Urinary bladder (tissue), 4 donors: ENCODE results near the gene TEX35. TPM values are rescaled to one million over a fixed set of nuclear protein-coding genes. Genes with fewer than 3 reads are reported as not detected.

Source experiments
- DNase-seq: peaks from one replicate; pipeline ENCODE4 v3.0.0-alpha.2; 2015; ENCODE audit errors: extremely low spot score
- H3K27ac ChIP-seq: one replicate; pipeline ENCODE4 v1.5.1; 2013; ENCODE audit warnings: low read depth, mild to moderate bottlenecking, moderate library complexity
- H3K36me3 ChIP-seq: one replicate; pipeline ENCODE4 v1.6.1; 2013; ENCODE audit warnings: mild to moderate bottlenecking, moderate library complexity; ENCODE audit not compliant: insufficient read depth
- H3K4me1 ChIP-seq: one replicate; pipeline ENCODE4 v1.6.1; 2013; ENCODE audit warnings: mild to moderate bottlenecking, moderate library complexity; ENCODE audit not compliant: insufficient read depth
- H3K4me3 ChIP-seq: one replicate; pipeline ENCODE4 v1.5.1; 2013; ENCODE audit warnings: low read depth, low read length
- WGBS: extraction: QIAGEN DNeasy Blood & Tissue Kit; methylation state at CpG from one replicate; pipeline ENCODE4 v1.1.7; 2013; 5-methylcytosine and 5-hydroxymethylcytosine counted together
- polyA plus RNA-seq: library from polyadenylated mRNA; stranded (reverse); fragments of 200-250 nt; gene quantifications from one replicate; pipeline ENCODE4 v1.2.3, GENCODE V29; 2013
- total RNA-seq: library from RNA; depleted of rRNA; stranded (reverse); fragments of >200 nt; gene quantifications from one replicate; pipeline ENCODE4 v1.2.3, GENCODE V29; 2014
- donor health status: healthy with polysubstance abuse.
- donor health status: healthy.

Gene TEX35
- total and polyA plus RNA-seq, 2 donors = 0.11 TPM; not detected in 1

GRCh38 chr1:178533121-178533946 lies 20.4 kb downstream of the TEX35 start:
- H3K4me3 ChIP-seq = no peak overlapping the region
- H3K36me3 ChIP-seq = no peaks in the 10 kb centered on the region
- no peak overlapping the region for H3K27ac ChIP-seq
- WGBS = 73% methylated on average over 9 of the region's 9 CpGs
- no peak for DNase-seq
- H3K4me1 ChIP-seq = no peaks in the 10 kb centered on the region

- no peaks in the 10 kb centered on the region for H3K36me3 ChIP-seq
- 97% methylated on average over 9 of the region's 9 CpGs for WGBS
- H3K4me3 ChIP-seq = no peak overlapping the region
- H3K4me1 ChIP-seq = no peaks in the 10 kb centered on the region
- no peak for DNase-seq
- H3K27ac ChIP-seq = no peak overlapping the region
These were observed 21.4 kb downstream of the TEX35 start for GRCh38 chr1:178534137-178534868.

DNA sequence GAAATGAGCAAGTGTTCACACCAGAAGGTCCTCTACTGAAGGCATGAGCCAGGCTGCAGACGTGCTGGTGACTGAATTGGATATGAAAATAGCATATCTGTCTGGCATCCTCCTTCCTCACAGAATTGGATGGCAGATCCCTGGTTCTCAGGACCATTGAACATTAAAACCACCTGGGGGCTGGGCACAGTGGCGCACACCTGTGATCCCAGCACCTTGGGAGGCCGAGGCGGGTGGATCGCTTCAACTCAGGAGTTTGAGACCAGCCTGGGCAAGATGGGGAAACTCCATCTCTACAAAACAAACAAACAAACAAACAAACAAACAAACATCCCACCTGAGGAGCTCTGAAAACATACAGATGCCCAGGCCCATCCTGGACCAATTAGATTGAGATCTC lies 23.4 kb downstream of the TEX35 start:
- DNase-seq = no peak
- H3K27ac ChIP-seq = no peak overlapping the region
- 96% methylated on average over 5 of the region's 5 CpGs for WGBS
- no peak overlapping the region for H3K4me3 ChIP-seq
- no peaks in the 10 kb centered on the region for H3K4me1 ChIP-seq
- H3K36me3 ChIP-seq = no peaks in the 10 kb centered on the region

DNA sequence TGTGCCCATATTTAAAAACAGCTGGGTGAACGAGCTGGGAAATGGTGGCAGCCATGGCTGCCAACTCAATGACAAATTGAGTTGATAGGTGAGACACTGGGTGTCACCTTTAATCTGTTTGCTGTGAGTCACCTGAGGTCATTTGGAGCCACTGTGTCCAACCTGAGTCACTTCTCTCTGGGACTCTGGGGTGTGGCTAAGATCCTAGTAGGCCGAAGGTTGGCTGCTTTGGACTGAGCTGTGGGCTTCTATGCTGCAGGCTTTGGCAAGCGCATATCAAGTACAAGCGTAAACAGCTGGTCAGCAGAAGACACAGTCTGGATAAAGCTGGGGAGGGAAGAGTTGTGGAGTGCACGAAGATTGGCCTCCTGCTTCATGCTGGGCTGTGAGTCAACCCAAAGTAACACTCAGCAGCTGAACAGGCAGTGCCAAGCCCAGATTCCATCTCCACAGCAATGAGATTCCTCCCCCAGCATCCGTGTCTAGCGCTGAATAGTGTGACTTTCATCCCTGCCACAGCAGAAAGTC lies 24.0 kb downstream of the TEX35 start:
- H3K4me1 ChIP-seq = no peaks in the 10 kb centered on the region
- H3K27ac ChIP-seq = peak overlapping the region; percentile 62
- no peak for DNase-seq
- H3K4me3 ChIP-seq = no peak overlapping the region
- H3K36me3 ChIP-seq = no peaks in the 10 kb centered on the region
- WGBS = 25% methylated on average over 7 of the region's 7 CpGs

GRCh38 chr1:178537382-178538090 lies 24.6 kb downstream of the TEX35 start:
- no peaks in the 10 kb centered on the region for H3K36me3 ChIP-seq
- no peak overlapping the region for H3K4me3 ChIP-seq
- H3K4me1 ChIP-seq = no peaks in the 10 kb centered on the region
- DNase-seq = no peak
- 53% methylated on average over 20 of the region's 20 CpGs for WGBS
- peak overlapping the region; percentile 62 for H3K27ac ChIP-seq

DNA sequence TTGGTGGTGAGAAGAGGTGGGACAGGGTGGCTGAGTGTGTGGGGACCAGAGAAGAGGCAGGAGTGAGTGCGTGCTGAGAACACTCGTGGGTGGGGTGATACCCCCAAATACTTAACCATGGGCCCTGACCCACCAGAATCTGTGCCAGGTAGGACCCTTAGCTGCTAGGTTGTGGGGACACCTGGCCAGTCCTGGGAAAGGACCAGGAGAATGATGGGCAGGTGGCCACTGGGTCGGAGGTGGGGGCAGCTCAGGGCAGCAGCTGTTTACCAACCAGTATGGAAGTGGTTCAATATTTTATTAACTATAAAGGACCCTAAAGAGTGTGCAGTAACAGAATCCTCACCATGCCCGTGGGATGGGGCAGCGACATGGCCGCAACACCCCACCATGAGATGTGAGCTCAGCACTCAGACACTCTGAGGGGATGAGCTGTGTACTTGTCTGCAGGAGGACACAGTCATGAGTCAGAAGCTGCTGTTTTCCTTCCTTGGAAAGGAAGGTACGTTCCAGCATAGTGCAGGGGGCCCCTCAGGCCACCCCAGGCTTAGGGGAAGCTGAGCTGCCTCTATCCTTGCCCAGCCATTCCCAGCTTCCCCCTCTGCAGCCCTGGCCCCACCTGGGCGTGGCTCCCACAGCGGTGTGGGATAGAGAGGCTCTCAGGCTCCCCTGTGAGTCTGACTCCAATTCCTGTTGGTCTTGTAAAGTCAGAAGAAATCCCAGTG lies 25.4 kb downstream of the TEX35 start:
- WGBS = 67% methylated on average over 9 of the region's 9 CpGs
- H3K27ac ChIP-seq = no peak overlapping the region
- DNase-seq = no peak
- no peaks in the 10 kb centered on the region for H3K4me1 ChIP-seq
- no peaks in the 10 kb centered on the region for H3K36me3 ChIP-seq
- H3K4me3 ChIP-seq = no peak overlapping the region

DNA sequence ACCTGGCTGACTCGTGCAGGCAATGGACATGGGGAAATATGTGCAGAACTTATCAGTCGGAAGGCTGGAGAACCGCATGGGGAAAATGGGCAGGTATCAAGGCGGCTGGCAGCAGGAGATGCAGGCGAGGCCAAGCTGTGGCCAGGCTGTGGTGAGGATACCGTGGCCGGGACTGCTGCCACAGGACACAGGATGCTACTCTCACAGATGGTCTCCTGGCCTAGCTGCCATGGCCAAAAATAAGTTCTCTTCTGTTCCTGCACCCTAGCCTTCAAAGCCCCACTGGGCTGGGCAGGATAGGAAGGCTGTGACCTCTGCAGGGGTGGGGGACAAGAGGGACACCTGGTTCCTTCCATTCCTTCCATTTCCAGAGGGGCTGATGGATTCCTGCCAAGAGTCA lies 26.4 kb downstream of the TEX35 start:
- Histone ChIP-seq H3K36me3 (no peaks in the 10 kb centered on the region), H3K4me1 (no peaks in the 10 kb centered on the region), H3K4me3 (no peak overlapping the region), H3K27ac (no peak overlapping the region)
- 85% methylated on average over 7 of the region's 7 CpGs for WGBS
- no peak for DNase-seq

DNA sequence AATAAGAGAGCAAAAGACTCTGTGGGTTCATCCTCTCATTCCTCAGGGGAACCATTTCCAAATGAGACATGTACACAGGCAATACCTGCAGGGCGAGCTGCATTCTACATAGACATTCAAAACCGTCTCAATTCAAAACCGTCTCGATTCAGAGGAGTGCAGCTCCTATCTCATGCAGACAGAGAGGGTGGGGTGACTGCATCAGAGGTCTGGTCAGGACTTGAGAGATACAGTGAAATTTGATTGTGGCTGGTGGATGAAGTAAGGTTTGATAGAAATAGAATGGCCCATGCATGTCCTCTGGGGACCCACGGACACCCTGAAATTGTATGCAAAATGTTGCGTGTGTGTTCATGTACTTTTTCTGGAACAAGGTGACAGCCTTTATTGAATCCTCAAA lies 27.3 kb downstream of the TEX35 start:
- 86% methylated on average over 6 of the region's 6 CpGs for WGBS
- H3K36me3 ChIP-seq = no peaks in the 10 kb centered on the region
- H3K4me3 ChIP-seq = no peak overlapping the region
- no peak for DNase-seq
- no peaks in the 10 kb centered on the region for H3K4me1 ChIP-seq
- H3K27ac ChIP-seq = no peak overlapping the region

DNA sequence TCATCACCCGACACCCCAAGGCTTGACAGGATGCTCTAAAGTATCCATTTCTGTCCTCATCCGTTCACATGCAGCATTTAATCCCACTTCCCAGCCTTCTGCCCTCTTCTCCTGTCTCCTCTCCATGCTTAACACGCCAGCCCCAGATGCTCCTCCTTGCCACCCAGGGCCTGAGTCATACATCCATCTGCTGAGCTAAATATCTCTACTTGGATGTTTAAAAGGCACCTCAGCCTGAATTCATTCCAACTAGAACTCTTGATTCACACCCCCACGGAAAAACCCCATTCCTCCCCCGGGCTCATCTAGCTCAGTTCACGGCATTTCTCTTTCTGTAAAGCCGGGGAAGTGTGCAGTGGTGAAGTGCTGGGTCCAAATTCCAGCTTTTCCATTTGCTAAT lies 27.7 kb downstream of the TEX35 start:
- no peaks in the 10 kb centered on the region for H3K4me1 ChIP-seq
- no peak overlapping the region for H3K4me3 ChIP-seq
- no peak overlapping the region for H3K27ac ChIP-seq
- DNase-seq = no peak
- 86% methylated on average over 7 of the region's 7 CpGs for WGBS
- no peaks in the 10 kb centered on the region for H3K36me3 ChIP-seq

GRCh38 chr1:178541379-178541778 lies 28.5 kb downstream of the TEX35 start:
- WGBS = 91% methylated on average over 5 of the region's 5 CpGs
- Histone ChIP-seq H3K27ac (no peak overlapping the region), H3K36me3 (no peaks in the 10 kb centered on the region), H3K4me1 (no peaks in the 10 kb centered on the region), H3K4me3 (no peak overlapping the region)
- no peak for DNase-seq

GRCh38 chr1:178541829-178542553 lies 29.1 kb downstream of the TEX35 start:
- 9% methylated on average over 33 of the region's 33 CpGs for WGBS
- no peaks in the 10 kb centered on the region for H3K4me1 ChIP-seq
- peak overlapping the region; percentile 71 for H3K4me3 ChIP-seq
- no peak for DNase-seq
- H3K27ac ChIP-seq = no peak overlapping the region
- no peaks in the 10 kb centered on the region for H3K36me3 ChIP-seq

DNA sequence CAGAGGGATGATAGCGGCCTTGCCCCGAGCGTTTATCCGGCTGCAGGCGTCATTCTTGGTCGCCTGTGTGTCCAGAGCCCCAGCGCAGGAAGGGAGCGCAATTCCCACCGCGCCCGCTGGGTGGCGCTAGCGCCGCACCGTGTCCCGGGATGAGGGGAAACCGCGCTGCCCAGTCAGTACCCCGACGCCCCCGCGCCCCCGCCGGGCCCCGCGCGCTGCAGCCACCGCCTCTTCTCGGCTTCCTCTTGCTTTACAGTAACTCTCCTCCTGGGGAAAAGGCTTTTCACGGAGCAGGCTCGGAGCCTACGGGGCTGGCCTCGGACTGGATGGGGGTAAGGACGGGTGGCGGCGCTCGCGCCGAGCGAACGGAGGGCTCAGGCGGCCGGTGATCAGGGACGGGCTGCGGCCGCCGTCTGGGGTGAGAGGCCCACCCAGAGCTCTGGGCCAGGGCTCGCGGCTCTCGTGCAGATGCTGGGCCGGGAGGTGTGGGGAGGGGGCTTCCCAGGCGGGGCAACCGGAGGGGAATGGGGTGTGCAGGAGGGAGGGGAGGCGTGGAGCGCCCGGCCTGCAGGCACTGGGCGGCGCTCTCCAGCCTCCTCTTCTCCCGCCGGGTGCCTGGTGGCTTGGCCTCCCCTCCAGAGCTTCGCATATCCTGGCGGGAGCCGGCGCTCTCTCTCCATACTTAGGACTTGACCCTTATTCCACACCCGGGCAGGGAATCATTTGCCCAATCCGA lies 29.8 kb downstream of the TEX35 start:
- DNase-seq = peak; percentile 39
- under 1% methylated on average over 66 of the region's 66 CpGs for WGBS
- H3K4me1 ChIP-seq = no peaks in the 10 kb centered on the region

More for the DNA sequence above, 29.8 kb downstream of the TEX35 start:
- Histone ChIP-seq H3K27ac (no peak overlapping the region), H3K4me3 (peak overlapping the region; percentile 71), H3K36me3 (no peaks in the 10 kb centered on the region)
